Erythroblast (primary cell): ENCODE results near the gene ZNF821.

Experiments used
- GATA1 ChIP-seq: IDR thresholded peaks from 2 replicates; pipeline ENCODE4 v1.6.1; 2011; ENCODE audit warnings: low read depth, mild to moderate bottlenecking, control low read depth, low read length, moderate library complexity
- POLR2A ChIP-seq: IDR thresholded peaks from 2 replicates; pipeline ENCODE4 v1.6.1; 2011; ENCODE audit warnings: mild to moderate bottlenecking, low read length

DNA sequence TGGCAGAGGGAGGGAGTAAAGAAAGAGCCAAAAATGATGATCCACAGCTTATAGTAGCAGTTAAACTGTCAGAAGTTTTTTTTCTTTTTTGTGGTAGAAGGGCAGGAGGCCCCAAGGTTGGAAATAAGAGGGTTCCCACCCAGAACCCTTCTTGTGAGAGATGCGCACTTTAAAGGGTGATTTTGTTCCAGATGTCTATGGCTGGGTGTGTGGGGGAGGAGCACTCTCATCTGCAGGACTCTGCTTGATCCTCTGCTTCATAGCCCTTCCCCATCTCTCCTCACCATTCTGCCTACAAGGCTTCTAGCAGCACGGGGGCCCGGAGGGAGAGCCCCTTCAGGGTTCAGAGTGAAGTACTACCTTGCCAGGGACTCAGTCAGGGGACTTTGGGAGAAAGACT, 31.8 kb downstream of the ZNF821 start:
- no peak for TF ChIP-seq POLR2A
- no peak for TF ChIP-seq GATA1
